ES-I3 (cell line): ENCODE results near the gene CUL4A.
"Not testable (repeated sequence)": the region's sequence is repeated elsewhere in the genome, so short reads cannot be mapped to it uniquely, and the experiment has no call there.

Experiments used
- H3K36me3 ChIP-seq: 2 replicates; pipeline ENCODE4 v1.6.1; 2013; ENCODE audit warnings: mild to moderate bottlenecking, low read length, control low read depth, moderate library complexity; ENCODE audit not compliant: insufficient read depth
- H3K4me1 ChIP-seq: 2 replicates; pipeline ENCODE4 v1.6.1; 2013; ENCODE audit warnings: mild to moderate bottlenecking, control low read depth, low read length; ENCODE audit not compliant: insufficient read depth
- H3K9ac ChIP-seq: 2 replicates; pipeline ENCODE4 v1.6.1; 2013; ENCODE audit warnings: low read depth, mild to moderate bottlenecking, low read length, moderate library complexity
- H3K9me3 ChIP-seq: 2 replicates; pipeline ENCODE4 v1.6.1; 2013; ENCODE audit warnings: mild to moderate bottlenecking, low read length, moderate library complexity; ENCODE audit not compliant: control insufficient read depth, insufficient read depth

CUL4A gene

DNA sequence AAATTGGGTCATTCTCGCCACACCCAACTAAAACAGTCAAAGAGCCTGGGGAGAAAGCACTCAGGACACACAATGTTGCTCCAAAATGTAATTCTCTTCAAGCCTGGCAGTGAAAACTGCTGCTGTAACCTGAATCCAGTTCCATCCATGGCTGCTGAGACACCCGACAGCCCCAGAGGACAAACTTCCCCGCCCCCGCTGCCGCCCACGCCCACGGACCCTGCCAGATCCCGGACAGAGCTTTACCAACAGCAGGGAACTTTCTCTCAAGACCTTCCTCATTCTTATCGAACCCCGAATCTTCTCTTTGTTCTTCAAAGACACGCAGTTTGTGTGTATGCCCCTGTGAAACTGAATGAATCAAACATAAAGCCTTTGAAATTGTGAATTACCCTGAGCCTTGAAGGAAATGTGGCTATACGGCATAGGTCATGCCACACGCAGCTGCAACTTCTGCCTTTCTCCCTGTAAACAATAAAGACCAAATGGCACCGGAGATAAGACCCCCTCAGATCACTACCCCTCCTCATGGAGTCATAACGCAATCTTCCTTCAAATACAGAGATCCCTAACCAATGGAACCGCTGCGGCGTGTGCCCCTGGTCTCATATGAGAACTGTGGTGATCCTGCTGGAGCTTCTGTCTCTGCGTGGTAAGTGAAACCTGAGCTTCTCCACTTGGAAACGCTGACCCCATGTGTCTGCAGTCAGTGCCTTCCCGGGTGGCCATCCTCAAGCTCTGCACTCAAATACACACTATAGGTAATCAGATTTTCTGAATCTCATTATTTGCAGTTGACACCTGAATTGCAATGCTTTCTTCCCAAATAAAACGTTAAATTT lies 82.8 kb downstream of the CUL4A start:
- H3K36me3 ChIP-seq, result no peaks in the 10 kb centered on the region
- 0 out of 2 replicates have a peak, but pooled peaks cover 5% of the 10 kb centered on the region for H3K9me3 ChIP-seq
- H3K4me1 ChIP-seq, result no peaks in the 10 kb centered on the region
- peak overlapping the region; percentile 51; the same call in 1 of the 2 replicates for H3K9ac ChIP-seq

DNA sequence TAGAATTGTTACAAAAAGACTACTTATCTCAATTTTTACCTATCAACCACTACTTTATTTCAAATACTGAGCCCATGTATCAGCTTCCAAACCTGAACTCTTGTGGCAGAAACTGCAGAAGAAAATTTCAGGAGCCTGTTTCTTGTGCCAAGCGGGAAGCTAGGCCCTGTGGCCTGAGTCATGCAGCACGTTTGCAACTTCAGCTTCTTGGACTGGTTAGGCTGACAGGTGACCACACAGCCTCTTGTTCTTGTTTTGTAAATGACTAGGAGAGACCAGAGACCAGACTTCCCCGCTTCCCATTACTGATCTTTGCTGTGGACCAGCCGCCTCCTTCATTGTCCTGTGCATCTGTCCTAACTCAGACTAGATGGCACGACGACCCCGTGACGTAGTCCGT lies 84.3 kb downstream of the CUL4A start:
- H3K9me3 ChIP-seq, result no peaks in the 10 kb centered on the region
- H3K9ac ChIP-seq, result no peak overlapping the region
- H3K4me1 ChIP-seq, result no peaks in the 10 kb centered on the region; the same call in 1 of the 2 replicates
- H3K36me3 ChIP-seq, result peaks cover 3% of the 10 kb centered on the region; the same call in 1 of the 2 replicates

DNA sequence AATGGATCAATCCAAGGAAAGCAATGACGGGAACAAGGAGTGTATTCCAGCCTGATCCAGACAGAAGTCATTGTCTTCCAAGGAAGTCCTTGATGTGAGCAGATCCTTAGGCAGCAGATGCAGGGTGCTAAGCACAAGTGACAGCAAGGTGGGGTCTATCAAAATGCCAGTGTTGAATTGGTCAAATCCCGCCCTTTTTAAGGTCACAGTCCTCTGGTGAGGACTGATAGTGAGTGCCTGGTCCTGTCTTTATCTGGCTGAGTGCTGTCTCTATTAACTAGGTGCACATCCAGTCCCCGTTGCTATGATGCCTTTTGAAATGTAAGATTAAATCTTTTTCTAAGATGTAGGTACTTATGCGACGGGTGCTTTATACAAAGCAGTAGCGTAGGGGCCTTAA lies 86.4 kb downstream of the CUL4A start:
- H3K4me1 ChIP-seq, result no peaks in the 10 kb centered on the region; the same call in 1 of the 2 replicates
- H3K36me3 ChIP-seq, result peaks cover 3% of the 10 kb centered on the region; the same call in 1 of the 2 replicates
- no peaks in the 10 kb centered on the region for H3K9me3 ChIP-seq
- H3K9ac ChIP-seq, result no peak overlapping the region

DNA sequence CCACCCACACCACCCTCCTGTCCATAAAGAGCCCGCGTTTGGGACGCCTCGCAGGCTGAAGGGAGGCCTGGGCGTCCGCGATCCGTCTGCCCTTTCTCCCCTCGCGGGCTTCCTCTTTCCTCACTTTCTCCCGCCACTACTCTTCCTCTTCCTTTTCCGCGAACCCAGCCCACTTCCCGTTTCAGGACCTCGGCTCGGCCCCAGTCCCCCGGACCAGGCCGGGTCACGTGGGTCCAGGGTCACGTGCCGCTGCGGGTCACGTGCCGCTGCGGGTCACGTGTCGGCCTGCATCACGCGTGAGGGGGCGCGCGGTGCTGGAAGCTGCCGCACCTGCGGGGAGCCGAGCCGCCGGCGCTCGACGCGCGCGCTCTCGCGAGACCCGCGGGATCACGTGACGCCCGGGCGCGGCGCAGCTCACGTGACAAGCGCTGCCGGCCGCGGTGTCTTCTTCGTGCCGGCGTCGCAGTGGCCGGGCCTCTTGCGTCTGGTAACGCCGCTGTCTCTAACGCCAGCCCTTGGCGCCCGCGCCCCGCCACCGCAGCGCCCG lies 87.5 kb downstream of the CUL4A start, which contains the start of gene LAMP1:
LAMP1 (plus strand) TSS at position 417 of the 547 bp plus-strand sequence. CDS start 196 bp downstream, outside the sequence.
- Histone ChIP-seq H3K4me1 (no peaks in the 10 kb centered on the region; the same call in 1 of the 2 replicates), H3K9ac (peak within 1 kb of the TSS; percentile 83), H3K9me3 (no peaks in the 10 kb centered on the region), H3K36me3 (peaks cover 3% of the 10 kb centered on the region; the same call in 1 of the 2 replicates)

DNA sequence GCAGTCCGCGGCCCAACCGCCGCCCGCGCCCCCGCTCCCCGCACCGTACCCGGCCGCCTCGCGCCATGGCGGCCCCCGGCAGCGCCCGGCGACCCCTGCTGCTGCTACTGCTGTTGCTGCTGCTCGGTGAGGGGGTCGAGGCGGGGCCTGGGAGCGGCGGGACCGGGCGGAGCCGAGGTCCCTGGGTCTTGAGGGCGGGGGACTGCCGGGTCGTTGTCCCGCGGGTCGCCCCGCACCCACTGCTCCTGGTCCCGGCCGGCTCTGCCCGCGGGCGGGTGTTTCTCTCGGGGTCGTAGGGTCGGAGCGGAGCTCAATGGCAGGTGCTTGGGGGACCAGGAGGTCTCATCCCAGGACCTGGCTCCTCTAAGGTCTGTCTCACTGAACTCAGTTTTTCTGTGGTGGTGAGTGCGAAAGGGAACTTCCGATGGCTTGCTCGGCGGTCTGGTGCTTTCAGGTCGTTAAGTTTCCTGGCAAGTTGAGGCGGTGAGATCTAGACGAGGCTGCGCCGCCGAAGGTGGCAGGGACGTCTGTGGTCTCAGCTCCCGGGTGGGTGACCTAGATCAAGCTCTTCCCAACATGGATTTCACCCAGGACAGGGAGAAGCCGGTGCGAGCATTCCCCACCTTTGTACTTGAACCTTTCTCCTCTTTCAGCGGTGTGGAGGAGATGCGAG lies 88.1 kb downstream of the CUL4A start:
- Histone ChIP-seq H3K4me1 (no peaks in the 10 kb centered on the region; the same call in 1 of the 2 replicates), H3K36me3 (peaks cover 3% of the 10 kb centered on the region; the same call in 1 of the 2 replicates), H3K9ac (peak overlapping the region; percentile 70), H3K9me3 (no peaks in the 10 kb centered on the region)

DNA sequence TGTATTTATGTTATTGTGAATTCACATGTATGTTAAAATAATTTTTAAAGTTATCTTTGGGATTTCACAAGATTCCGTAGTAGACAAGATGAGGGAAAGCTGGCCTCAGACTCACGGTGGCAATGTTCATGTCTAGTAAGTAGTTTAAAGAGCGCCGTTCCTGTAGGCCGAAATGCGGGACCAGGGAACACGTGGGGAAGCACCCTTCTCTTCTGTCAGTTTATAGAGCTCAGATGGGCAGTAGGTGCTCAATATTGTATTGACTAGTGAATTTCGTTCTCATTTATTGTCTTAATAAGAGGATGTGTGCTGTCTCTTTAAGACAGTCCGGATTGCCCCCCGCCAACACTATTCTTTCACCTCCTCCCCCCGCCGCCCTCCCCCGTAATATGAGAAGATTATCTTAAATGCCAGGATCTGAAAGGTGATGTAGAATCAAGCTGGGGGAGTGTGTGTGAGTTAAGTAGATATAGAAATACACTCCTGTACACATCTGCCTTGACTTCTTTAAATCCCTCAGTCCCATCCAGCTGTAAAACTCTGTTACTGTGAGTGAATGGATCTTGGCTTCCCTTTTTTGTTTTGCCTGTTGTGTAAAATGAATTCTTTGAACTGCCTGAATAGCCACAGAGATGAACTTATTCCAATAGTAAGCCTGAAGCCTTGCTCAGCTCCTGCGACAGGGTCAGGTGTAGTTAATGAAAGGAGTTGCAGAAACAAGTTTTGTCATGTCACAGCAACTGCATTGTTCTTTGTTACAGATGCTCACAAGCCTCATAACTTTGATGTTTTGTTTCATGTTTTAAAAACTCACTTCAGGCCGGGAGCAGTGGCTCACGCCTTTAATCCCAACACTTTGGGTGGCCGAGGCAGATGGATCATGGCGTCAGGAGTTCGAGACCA lies 88.9 kb downstream of the CUL4A start:
- no peaks in the 10 kb centered on the region for H3K9me3 ChIP-seq
- no peaks in the 10 kb centered on the region; the same call in 1 of the 2 replicates for H3K4me1 ChIP-seq
- peak overlapping the region; percentile 70 for H3K9ac ChIP-seq
- H3K36me3 ChIP-seq, result peaks cover 3% of the 10 kb centered on the region; the same call in 1 of the 2 replicates

DNA sequence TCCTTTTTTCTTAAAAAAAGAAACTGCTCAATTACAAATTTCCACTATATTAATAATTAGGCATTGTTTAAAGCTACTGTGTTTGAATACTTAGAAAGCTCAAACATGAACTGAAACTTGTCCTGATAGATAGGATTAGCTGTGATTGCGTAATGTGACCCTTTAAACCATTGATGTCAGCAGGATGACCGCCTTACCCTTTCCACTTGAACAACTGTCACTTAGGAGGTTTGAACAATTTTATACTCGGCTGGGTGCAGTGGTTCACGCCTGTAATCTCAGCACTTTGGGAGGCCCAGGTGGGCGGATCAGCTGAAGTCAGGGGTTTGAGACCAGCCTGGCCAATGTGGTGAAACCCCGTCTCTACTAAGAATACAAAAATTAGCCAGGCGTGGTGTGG lies 90.5 kb downstream of the CUL4A start:
- Histone ChIP-seq H3K4me1 (no peaks in the 10 kb centered on the region; the same call in 1 of the 2 replicates), H3K9me3 (no peaks in the 10 kb centered on the region), H3K36me3 (peaks cover 3% of the 10 kb centered on the region; the same call in 1 of the 2 replicates), H3K9ac (no peak overlapping the region)

DNA sequence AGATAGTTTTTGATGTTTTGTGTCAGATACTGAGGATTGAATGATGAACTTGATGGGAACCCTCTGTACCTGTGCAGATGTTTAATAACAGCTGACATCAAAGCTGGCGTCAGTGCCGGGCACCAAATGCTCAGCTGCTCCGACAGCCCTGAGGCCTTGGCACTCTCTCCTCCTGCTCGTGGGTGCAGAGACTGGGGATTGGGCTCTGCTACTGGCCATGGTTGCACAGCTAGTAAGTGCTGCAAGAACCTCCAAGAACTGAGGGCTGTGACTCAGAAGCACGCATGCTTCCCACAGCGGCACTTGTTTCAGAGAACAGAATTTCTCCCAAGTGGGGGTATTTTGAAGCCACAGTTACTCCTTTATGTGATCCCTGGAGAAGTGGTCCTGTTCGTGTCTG lies 93.6 kb downstream of the CUL4A start:
- Histone ChIP-seq H3K36me3 (peaks cover 3% of the 10 kb centered on the region; the same call in 1 of the 2 replicates), H3K4me1 (no peaks in the 10 kb centered on the region; the same call in 1 of the 2 replicates), H3K9ac (no peak overlapping the region), H3K9me3 (no peaks in the 10 kb centered on the region)

DNA sequence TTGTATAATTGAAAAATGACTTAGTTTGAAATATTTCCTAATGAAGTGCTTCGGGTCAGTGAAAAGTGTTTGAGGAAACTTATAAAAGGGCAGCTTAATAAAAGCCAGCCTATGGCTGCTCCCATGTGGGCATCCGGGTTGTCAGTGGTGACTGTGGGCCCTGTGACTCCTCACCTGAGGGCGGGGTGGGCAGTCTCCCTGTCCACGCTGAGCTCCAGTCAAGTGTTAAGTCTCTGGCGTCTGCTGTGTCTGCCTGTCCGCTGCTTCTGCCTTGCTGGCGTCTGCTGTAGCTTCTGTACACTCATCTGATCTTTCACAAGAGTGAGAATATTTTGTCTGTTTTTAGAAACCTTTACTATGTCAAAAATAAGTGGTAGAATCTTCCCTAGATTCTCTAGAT lies 94.7 kb downstream of the CUL4A start:
- Histone ChIP-seq H3K36me3 (no peaks in the 10 kb centered on the region), H3K9ac (no peak overlapping the region), H3K9me3 (no peaks in the 10 kb centered on the region), H3K4me1 (no peaks in the 10 kb centered on the region)

DNA sequence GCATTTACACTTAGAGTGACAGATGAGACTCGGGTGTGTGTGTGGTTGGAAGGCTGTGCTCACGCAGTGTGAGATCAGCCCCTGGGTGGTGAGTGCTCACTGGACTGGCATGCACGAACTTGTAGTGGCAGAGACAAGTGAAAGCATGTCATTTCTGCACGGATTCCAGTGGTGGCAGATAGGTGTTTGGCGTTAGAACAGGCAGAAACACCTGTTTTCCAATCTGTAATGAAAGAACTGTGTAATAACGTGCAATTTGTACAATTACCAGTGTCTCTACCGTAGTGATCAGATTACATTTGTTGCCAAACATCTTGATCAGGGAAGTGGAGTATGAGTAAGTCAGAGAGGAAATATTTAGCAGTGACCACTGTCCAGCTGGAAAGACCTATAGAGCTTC lies 95.8 kb downstream of the CUL4A start:
- 0 out of 2 replicates have a peak, but pooled peaks cover 3% of the 10 kb centered on the region for H3K36me3 ChIP-seq
- no peaks in the 10 kb centered on the region for H3K4me1 ChIP-seq
- no peaks in the 10 kb centered on the region for H3K9me3 ChIP-seq
- no peak overlapping the region for H3K9ac ChIP-seq

DNA sequence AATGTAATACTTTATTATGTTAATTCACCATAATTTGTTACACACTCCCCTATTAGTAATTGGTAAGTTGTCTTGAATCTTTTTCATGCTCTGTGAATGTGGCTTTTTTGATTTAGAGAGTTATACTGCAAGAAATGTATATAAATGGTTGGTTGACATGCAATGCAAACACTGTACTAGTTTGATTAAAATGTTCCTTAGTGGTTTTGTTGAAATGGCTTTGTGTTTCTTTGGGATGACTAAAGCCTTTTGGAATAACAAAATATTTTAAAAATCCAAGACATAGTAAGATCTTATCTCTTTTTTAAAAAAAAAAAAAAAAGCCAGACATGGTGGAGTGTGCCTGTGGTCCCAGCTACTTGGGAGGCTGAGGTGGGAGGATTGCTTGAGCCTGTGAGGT lies 98.1 kb downstream of the CUL4A start:
- no peaks in the 10 kb centered on the region for H3K9me3 ChIP-seq
- peaks cover 10% of the 10 kb centered on the region; the same call in 1 of the 2 replicates for H3K36me3 ChIP-seq
- no peak overlapping the region for H3K9ac ChIP-seq
- no peaks in the 10 kb centered on the region for H3K4me1 ChIP-seq

DNA sequence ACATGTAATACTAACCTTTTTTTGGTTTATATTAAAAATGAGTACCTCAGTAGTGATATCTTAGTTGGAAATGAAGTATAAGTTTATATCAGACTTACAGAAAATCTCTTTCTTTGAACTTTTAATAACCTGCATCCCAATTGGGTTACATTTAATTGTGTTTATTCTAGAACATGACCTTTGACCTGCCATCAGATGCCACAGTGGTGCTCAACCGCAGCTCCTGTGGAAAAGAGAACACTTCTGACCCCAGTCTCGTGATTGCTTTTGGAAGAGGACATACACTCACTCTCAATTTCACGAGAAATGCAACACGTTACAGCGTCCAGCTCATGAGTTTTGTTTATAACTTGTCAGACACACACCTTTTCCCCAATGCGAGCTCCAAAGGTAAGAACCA lies 100.1 kb downstream of the CUL4A start:
- Histone ChIP-seq H3K4me1 (no peaks in the 10 kb centered on the region), H3K9ac (no peak overlapping the region), H3K9me3 (no peaks in the 10 kb centered on the region), H3K36me3 (peaks cover 10% of the 10 kb centered on the region; the same call in 1 of the 2 replicates)

DNA sequence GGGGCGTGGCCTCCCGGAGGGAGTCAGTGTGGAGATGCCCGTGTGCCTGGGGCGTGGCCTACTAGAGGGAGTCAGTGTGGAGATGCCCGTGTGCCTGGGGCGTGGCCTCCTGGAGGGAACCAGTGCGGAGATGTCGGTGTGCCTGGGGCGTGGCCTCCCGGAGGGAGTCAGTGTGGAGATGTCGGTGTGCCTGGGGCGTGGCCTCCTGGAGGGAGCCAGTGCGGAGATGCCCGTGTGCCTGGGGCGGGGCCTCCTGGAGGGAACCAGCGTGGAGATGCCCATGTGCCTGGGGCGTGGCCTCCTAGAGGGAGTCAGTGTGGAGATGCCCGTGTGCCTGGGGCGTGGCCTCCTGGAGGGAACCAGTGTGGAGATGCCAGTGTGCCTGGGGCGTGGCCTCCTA lies 104.7 kb downstream of the CUL4A start:
- H3K9me3 ChIP-seq, H3K4me1 ChIP-seq, H3K9ac ChIP-seq: not testable (repeated sequence)
- H3K36me3 ChIP-seq, result peaks cover 10% of the 10 kb centered on the region; the same call in 1 of the 2 replicates
